CD4-positive, alpha-beta memory T cell (primary cell): ENCODE measurements around the gene SOS1. TPM values are rescaled to one million over a fixed set of nuclear protein-coding genes. Genes with fewer than 3 reads are reported as not detected.

Experiments used
- CTCF ChIA-PET: fragments of 350-600 bp; sonication (Branson Sonifier 250); formaldehyde crosslinking; loops from one replicate; lab custom pipeline; 2021; ENCODE audit warnings: inconsistent platforms; ENCODE audit not compliant: partially characterized antibody; lab: Charles Lee
- POLR2A ChIA-PET: fragments of 350-600 bp; sonication (Branson Sonifier 250); formaldehyde crosslinking; loops from one replicate; lab custom pipeline; 2021; ENCODE audit not compliant: partially characterized antibody; lab: Charles Lee
- DNase-seq, 5 donors: peaks; one replicate each; pipeline versions ENCODE4 v3.0.0 to v3.0.0-alpha.2; 2020 to 2022; ENCODE audit warnings: mixed read lengths in 1 of 5
- H3K27ac ChIP-seq: one replicate; pipeline ENCODE4 v1.7.0; 2013; ENCODE audit warnings: low read depth, low read length
- H3K27me3 ChIP-seq: 2 replicates; pipeline ENCODE4 v1.7.0; 2013; ENCODE audit warnings: mild to moderate bottlenecking, low read length, moderate library complexity; ENCODE audit not compliant: insufficient read depth
- H3K36me3 ChIP-seq: 2 replicates; pipeline ENCODE4 v1.7.0; 2013; ENCODE audit warnings: mild to moderate bottlenecking, low read length, moderate library complexity; ENCODE audit not compliant: insufficient read depth
- H3K4me1 ChIP-seq: 2 replicates; pipeline ENCODE4 v1.7.0; 2013; ENCODE audit warnings: mild to moderate bottlenecking, low read length, moderate library complexity; ENCODE audit not compliant: insufficient read depth
- H3K4me3 ChIP-seq, 2 donors: one replicate each; pipeline ENCODE4 v1.7.0; 2013; ENCODE audit warnings: low read length in 2 of 2, mild to moderate bottlenecking in 1 of 2
- H3K9me3 ChIP-seq, 2 donors: one replicate each; pipeline ENCODE4 v1.7.0; 2013; ENCODE audit warnings: low read length in 2 of 2, control low read depth in 1 of 2; ENCODE audit not compliant: control insufficient read depth in 1 of 2
- H3K27ac Mint-ChIP-seq, 7 donors: one replicate each; pipeline ENCODE4 v1.8.0; 2020 to 2021; ENCODE audit warnings: mixed read lengths in 7 of 7, mild to moderate bottlenecking in 6 of 7, inconsistent platforms in 3 of 7, moderate library complexity in 3 of 7
- H3K27me3 Mint-ChIP-seq, 2 donors: one replicate each; pipeline ENCODE4 v1.8.0; 2020 to 2021; ENCODE audit warnings: mixed read lengths in 2 of 2
- H3K36me3 Mint-ChIP-seq, 2 donors: one replicate each; pipeline ENCODE4 v1.8.0; 2020 to 2021; ENCODE audit warnings: mixed read lengths in 2 of 2, inconsistent platforms in 1 of 2, mild to moderate bottlenecking in 1 of 2
- H3K4me1 Mint-ChIP-seq, 4 donors: one replicate each; pipeline ENCODE4 v1.8.0; 2020 to 2021; ENCODE audit warnings: mixed read lengths in 4 of 4, mild to moderate bottlenecking in 1 of 4
- H3K4me3 Mint-ChIP-seq, 8 donors: one replicate each; pipeline ENCODE4 v1.8.0; 2020 to 2021; ENCODE audit warnings: mixed read lengths in 8 of 8, mild to moderate bottlenecking in 7 of 8, moderate library complexity in 6 of 8, inconsistent platforms in 3 of 8
- H3K9me3 Mint-ChIP-seq, 8 donors: one replicate each; pipeline ENCODE4 v1.8.0; 2020 to 2021; ENCODE audit warnings: mixed read lengths in 8 of 8, mild to moderate bottlenecking in 5 of 8, inconsistent platforms in 3 of 8, moderate library complexity in 1 of 8
- intact Hi-C: fragments of 100-400 bp; cut with micrococcal nuclease; formaldehyde crosslinking; loops from one replicate; pipeline ENCODE4 v1.15.1; 2023
- polyA plus RNA-seq, 2 donors: library from polyadenylated mRNA; unstranded; fragments of 300-500 nt; fragmentation: Illumina TruSeq; gene quantifications; one replicate each; pipeline ENCODE4 v1.2.3, GENCODE V29; 2021
- total RNA-seq, 2 experiments: library from RNA; stranded (reverse); gene quantifications; one replicate each; pipeline ENCODE4 v1.2.3, GENCODE V29; 2021

The SOS1 gene
- total and polyA plus RNA-seq, 4 experiments from 2014 or later: 5.7 to 103 (median 60.0) TPM

DNA sequence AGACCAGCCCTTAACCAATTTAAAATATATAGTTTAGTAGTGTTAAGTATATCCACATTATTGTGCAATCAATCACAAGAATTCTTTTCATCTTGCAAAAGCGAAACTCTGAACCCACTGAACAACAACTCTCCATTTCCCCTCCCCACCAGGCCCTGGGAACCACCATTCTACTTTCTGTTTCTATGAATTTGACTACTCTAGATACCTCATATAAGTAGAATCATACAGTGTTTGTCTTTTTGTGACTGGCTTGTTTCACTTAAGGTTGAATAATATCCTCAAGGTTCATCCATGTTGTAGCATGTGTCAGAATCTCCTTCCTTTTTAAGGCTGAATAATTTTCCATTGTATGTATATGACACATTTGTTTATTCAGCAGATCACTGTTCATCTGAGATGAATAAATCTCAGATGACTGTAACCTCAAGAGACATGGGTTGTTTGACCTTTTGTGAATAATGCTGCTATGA, 8.1 kb upstream of the SOS1 start:
- H3K27ac ChIP-seq: peak overlapping the region; percentile 62
- POLR2A ChIA-PET: interaction anchor here (0.7 to 8.2 kb wide), 11 partner anchors 9 to 528 kb away, joined by 3 to 185 read pairs (median 7); partner anchors contain the start of genes SOS1 and SRSF7
- peak overlapping the region; percentile 26 to 78 (median 58) for H3K4me3 Mint-ChIP-seq
- peaks cover 33 to 71% (median 55%) of the 10 kb centered on the region in 4 donors for H3K4me1 Mint-ChIP-seq
- no peaks in the 10 kb centered on the region for H3K27me3 Mint-ChIP-seq
- no peaks in the 10 kb centered on the region for H3K9me3 ChIP-seq
- no peaks in the 10 kb centered on the region for H3K27me3 ChIP-seq
- H3K36me3 ChIP-seq: no peaks in the 10 kb centered on the region
- intact Hi-C loops: loop anchor here (1.0 to 10.0 kb wide), 3 partner anchors 87 to 524 kb away; partner anchors contain the start of genes HNRNPLL and SRSF7
- DNase-seq: peak; percentile 73 to 84 (median 80)
- no peak overlapping the region for H3K4me3 ChIP-seq
- no peaks in the 10 kb centered on the region for H3K9me3 Mint-ChIP-seq
- peaks cover 58% of the 10 kb centered on the region for H3K4me1 ChIP-seq
- H3K36me3 Mint-ChIP-seq: peaks cover 0 to 5% of the 10 kb centered on the region in 2 donors
- CTCF ChIA-PET: interaction anchor here (1.2 to 13.8 kb wide), 6 partner anchors 8 to 100 kb away, joined by 3 to 271 read pairs (median 7); partner anchors contain the start of gene SOS1
- peak overlapping the region; percentile 85 to 98 (median 93) for H3K27ac Mint-ChIP-seq

- Histone ChIP-seq H3K9me3 (no peaks in the 10 kb centered on the region), H3K27me3 (no peaks in the 10 kb centered on the region), H3K36me3 (no peaks in the 10 kb centered on the region), H3K4me3 (no peak overlapping the region), H3K4me1 (peaks cover 57% of the 10 kb centered on the region), H3K27ac (peak overlapping the region; percentile 62)
- CTCF ChIA-PET: interaction anchor here (0.8 to 13.8 kb wide), 7 partner anchors 7 to 101 kb away, joined by 3 to 271 read pairs (median 6); partner anchors contain the start of gene SOS1
- Mint-ChIP-seq H3K36me3 (peaks cover 0 to 6% of the 10 kb centered on the region in 2 donors), H3K4me3 (peak overlapping the region in 7 of 8 donors; percentile 44 to 81 (median 64)), H3K4me1 (peaks cover 35 to 71% (median 56%) of the 10 kb centered on the region in 4 donors), H3K9me3 (no peaks in the 10 kb centered on the region), H3K27ac (peak overlapping the region; percentile 85 to 93 (median 90)), H3K27me3 (no peaks in the 10 kb centered on the region)
- intact Hi-C loops: loop anchor here (10.0 kb wide), 2 partner anchors 373 to 523 kb away; partner anchors contain the start of genes HNRNPLL and SRSF7
- POLR2A ChIA-PET: interaction anchor here (0.6 to 8.2 kb wide), 15 partner anchors 9 to 745 kb away, joined by 3 to 185 read pairs (median 4); partner anchors contain the start of genes SOS1 and SRSF7
- DNase-seq: peak in 3 of 5 donors; percentile 17 to 80 (median 34)
These were observed 7.1 kb upstream of the SOS1 start for GRCh38 chr2:39127973-39128372.

GRCh38 chr2:39124746-39125057, 3.9 kb upstream of the SOS1 start:
- ChIA-PET CTCF (interaction anchor here (1.1 to 13.8 kb wide), 15 partner anchors 9 to 104 kb away, joined by 3 to 271 read pairs (median 8); no protein-coding TSS in a partner anchor), POLR2A (interaction anchor here (0.7 to 8.2 kb wide), 23 partner anchors 8 to 1454 kb away, joined by 3 to 185 read pairs (median 7); partner anchors contain the start of genes CDKL4, MAP4K3 and SRSF7)
- peak overlapping the region; percentile 91 to 96 (median 94) for H3K27ac Mint-ChIP-seq
- DNase-seq: peak in 1 of 5 donors; percentile 58
- H3K9me3 Mint-ChIP-seq: no peaks in the 10 kb centered on the region
- Histone ChIP-seq H3K4me3 (peak overlapping the region; percentile 82 to 99), H3K4me1 (peaks cover 64% of the 10 kb centered on the region), H3K27ac (peak overlapping the region; percentile 92), H3K27me3 (no peaks in the 10 kb centered on the region), H3K9me3 (no peaks in the 10 kb centered on the region), H3K36me3 (no peaks in the 10 kb centered on the region)
- intact Hi-C loops: loop anchor here (1.0 to 10.0 kb wide), 3 partner anchors 92 to 520 kb away; partner anchors contain the start of genes HNRNPLL and SRSF7
- H3K27me3 Mint-ChIP-seq: no peaks in the 10 kb centered on the region
- peaks cover 0 to 14% of the 10 kb centered on the region in 2 donors for H3K36me3 Mint-ChIP-seq
- peaks cover 32 to 75% (median 53%) of the 10 kb centered on the region in 4 donors for H3K4me1 Mint-ChIP-seq
- peak overlapping the region; percentile 88 to 96 (median 94) for H3K4me3 Mint-ChIP-seq

GRCh38 chr2:39124000-39124745, 3.3 kb upstream of the SOS1 start:
- H3K4me1 ChIP-seq: peaks cover 59% of the 10 kb centered on the region
- intact Hi-C loops: loop anchor here (1.0 to 10.0 kb wide), 3 partner anchors 92 to 519 kb away; partner anchors contain the start of genes HNRNPLL and SRSF7
- no peaks in the 10 kb centered on the region for H3K36me3 ChIP-seq
- Mint-ChIP-seq H3K27me3 (no peaks in the 10 kb centered on the region), H3K4me1 (peaks cover 29 to 75% (median 53%) of the 10 kb centered on the region in 4 donors), H3K9me3 (no peaks in the 10 kb centered on the region), H3K4me3 (peak overlapping the region; percentile 88 to 96 (median 94)), H3K36me3 (peaks cover 0 to 19% of the 10 kb centered on the region in 2 donors), H3K27ac (peak overlapping the region; percentile 91 to 96 (median 94))
- DNase-seq: peak; percentile 92 to 97 (median 94)
- ChIA-PET CTCF (interaction anchor here (1.1 to 13.8 kb wide), 15 partner anchors 9 to 104 kb away, joined by 3 to 271 read pairs (median 8); no protein-coding TSS in a partner anchor), POLR2A (interaction anchor here (0.6 to 8.2 kb wide), 24 partner anchors 8 to 1453 kb away, joined by 3 to 185 read pairs (median 4); partner anchors contain the start of genes CDKL4, MAP4K3 and SRSF7)
- H3K9me3 ChIP-seq: no peaks in the 10 kb centered on the region
- peak overlapping the region; percentile 82 to 99 for H3K4me3 ChIP-seq
- H3K27me3 ChIP-seq: no peaks in the 10 kb centered on the region
- H3K27ac ChIP-seq: peak overlapping the region; percentile 92

DNA sequence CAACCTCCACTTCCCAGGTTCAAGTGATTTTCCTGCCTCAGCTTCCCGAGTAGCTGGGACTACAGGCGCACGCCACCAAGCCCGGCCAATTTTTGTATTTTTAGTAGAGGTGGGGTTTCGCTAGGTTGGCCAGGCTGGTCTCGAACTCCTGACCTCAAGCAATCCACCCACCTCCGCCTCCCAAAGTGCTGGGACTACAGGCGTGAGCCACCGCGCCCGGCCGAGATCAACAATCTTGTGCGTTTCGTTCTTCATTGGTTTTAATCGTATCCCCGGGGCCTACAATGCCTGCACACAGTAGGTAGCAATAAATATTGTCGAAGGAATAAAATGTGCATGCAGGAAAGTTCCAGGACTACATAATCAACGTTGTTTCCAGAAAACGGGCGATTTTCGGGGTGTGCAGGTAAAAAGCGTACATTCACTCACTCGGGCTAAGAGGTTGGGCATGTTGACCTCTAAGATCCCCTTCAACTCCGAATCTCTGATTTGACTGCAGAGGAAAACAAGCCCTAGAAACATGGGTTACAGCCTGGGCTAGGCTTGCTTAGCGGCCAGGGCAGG, 2.7 kb upstream of the SOS1 start:
- CTCF ChIA-PET: interaction anchor here (1.1 to 13.8 kb wide), 13 partner anchors 10 to 105 kb away, joined by 3 to 271 read pairs (median 9); no protein-coding TSS in a partner anchor
- peak overlapping the region; percentile 88 to 96 (median 94) for H3K4me3 Mint-ChIP-seq

DNA sequence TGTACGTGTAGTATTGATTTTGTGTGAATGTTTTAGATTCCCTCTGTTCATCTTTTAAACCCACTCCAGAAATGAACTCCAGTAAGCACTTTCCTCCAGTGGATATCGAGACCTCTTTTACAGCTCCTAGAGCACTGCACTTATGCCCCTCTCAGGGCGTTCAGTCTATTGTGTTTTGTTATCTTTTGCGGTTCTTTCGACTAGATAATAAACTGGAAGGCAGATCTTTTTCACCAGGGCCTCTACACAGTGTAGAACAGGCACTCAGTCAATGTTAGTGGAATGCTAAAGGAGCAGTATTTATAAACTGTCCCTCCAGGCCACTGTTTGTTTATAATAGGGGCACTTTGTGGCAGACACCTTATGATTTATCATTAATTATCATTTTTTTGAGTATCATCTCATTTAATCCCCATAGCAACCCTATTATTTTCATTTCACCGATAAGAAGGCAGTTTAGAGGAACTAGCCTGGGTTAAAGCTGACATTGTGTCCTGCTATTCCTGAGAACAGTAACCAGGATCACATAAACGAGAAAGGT, 742 bp upstream of the SOS1 start:
- no peaks in the 10 kb centered on the region for H3K27me3 Mint-ChIP-seq
- ChIA-PET POLR2A (interaction anchor here (1.1 to 5.4 kb wide), 21 partner anchors 7 to 412 kb away, joined by 3 to 225 read pairs (median 12); partner anchors contain the start of genes CDKL4, MAP4K3 and SRSF7), CTCF (interaction anchor here (1.2 to 13.8 kb wide), 8 partner anchors 8 to 107 kb away, joined by 3 to 271 read pairs (median 12); no protein-coding TSS in a partner anchor)
- peak in 2 of 5 donors; percentile 18 to 25 for DNase-seq
- Histone ChIP-seq H3K4me1 (peaks cover 60% of the 10 kb centered on the region), H3K9me3 (no peaks in the 10 kb centered on the region), H3K4me3 (peak overlapping the region; percentile 68 to 75), H3K27ac (peak overlapping the region; percentile 75), H3K36me3 (peaks cover 3% of the 10 kb centered on the region), H3K27me3 (no peaks in the 10 kb centered on the region)
- intact Hi-C loops: loop anchor here (1.0 to 10.0 kb wide), 6 partner anchors 19 to 744 kb away; partner anchors contain the start of genes ATL2, HNRNPLL and SRSF7
- peaks cover 5 to 35% of the 10 kb centered on the region in 2 donors for H3K36me3 Mint-ChIP-seq
- no peaks in the 10 kb centered on the region for H3K9me3 Mint-ChIP-seq
- H3K4me3 Mint-ChIP-seq: peak overlapping the region; percentile 91 to 97 (median 93)
- peak overlapping the region; percentile 95 to 98 (median 97) for H3K27ac Mint-ChIP-seq
- H3K4me1 Mint-ChIP-seq: peaks cover 33 to 76% (median 57%) of the 10 kb centered on the region in 4 donors

More for the DNA sequence above, 2.7 kb upstream of the SOS1 start:
- H3K9me3 ChIP-seq: no peaks in the 10 kb centered on the region
- peak overlapping the region; percentile 82 to 99 for H3K4me3 ChIP-seq
- no peaks in the 10 kb centered on the region for H3K27me3 ChIP-seq
- POLR2A ChIA-PET: interaction anchor here (0.6 to 8.2 kb wide), 20 partner anchors 8 to 1453 kb away, joined by 3 to 185 read pairs (median 6); partner anchors contain the start of genes CDKL4 and SRSF7
- H3K36me3 ChIP-seq: no peaks in the 10 kb centered on the region
- Mint-ChIP-seq H3K27me3 (no peaks in the 10 kb centered on the region), H3K9me3 (no peaks in the 10 kb centered on the region), H3K4me1 (peaks cover 28 to 76% (median 54%) of the 10 kb centered on the region in 4 donors), H3K27ac (peak overlapping the region; percentile 91 to 96 (median 94)), H3K36me3 (peaks cover 0 to 25% of the 10 kb centered on the region in 2 donors)
- intact Hi-C loops: loop anchor here (10.0 kb wide), 2 partner anchors 369 to 519 kb away; partner anchors contain the start of genes HNRNPLL and SRSF7
- peak overlapping the region; percentile 92 for H3K27ac ChIP-seq
- peaks cover 57% of the 10 kb centered on the region for H3K4me1 ChIP-seq
- DNase-seq: no peak
